Stomach (tissue), 4 donors: ENCODE results near the gene SLC2A3.
"Not testable (repeated sequence)": the region's sequence is repeated elsewhere in the genome, so short reads cannot be mapped to it uniquely, and the experiment has no call there.

ENCODE experiments used
- EP300 ChIP-seq: sonication (generic); formaldehyde crosslinking; IDR thresholded peaks from one replicate; pipeline ENCODE4 v1.6.1; 2017; ENCODE audit warnings: antibody characterized with exemption
- POLR2A ChIP-seq, 4 donors: fragments of 450-650 bp; IDR thresholded peaks; one replicate each; pipeline ENCODE4 v1.6.1; 2016; ENCODE audit warnings: antibody characterized with exemption in 4 of 4, control low read depth in 2 of 4, mild to moderate bottlenecking in 1 of 4, moderate library complexity in 1 of 4
- POLR2AphosphoS5 ChIP-seq, 3 donors: sonication (generic); formaldehyde crosslinking; IDR thresholded peaks; one replicate each; pipeline ENCODE4 v1.6.1; 2016; ENCODE audit warnings: antibody characterized with exemption in 3 of 3
- TF ChIP-seq, protein P1 (sequence below), 7 experiments: fragments of 450-650 bp in 4 of 7; fragments of 200-600 bp in 3 of 7; sonication (generic) in 3 of 7; IDR thresholded peaks; one replicate each; pipeline ENCODE4 v1.5.1; 2016 to 2019; ENCODE audit warnings: antibody characterized with exemption in 7 of 7, control low read depth in 2 of 7, mild to moderate bottlenecking in 1 of 7

DNA sequence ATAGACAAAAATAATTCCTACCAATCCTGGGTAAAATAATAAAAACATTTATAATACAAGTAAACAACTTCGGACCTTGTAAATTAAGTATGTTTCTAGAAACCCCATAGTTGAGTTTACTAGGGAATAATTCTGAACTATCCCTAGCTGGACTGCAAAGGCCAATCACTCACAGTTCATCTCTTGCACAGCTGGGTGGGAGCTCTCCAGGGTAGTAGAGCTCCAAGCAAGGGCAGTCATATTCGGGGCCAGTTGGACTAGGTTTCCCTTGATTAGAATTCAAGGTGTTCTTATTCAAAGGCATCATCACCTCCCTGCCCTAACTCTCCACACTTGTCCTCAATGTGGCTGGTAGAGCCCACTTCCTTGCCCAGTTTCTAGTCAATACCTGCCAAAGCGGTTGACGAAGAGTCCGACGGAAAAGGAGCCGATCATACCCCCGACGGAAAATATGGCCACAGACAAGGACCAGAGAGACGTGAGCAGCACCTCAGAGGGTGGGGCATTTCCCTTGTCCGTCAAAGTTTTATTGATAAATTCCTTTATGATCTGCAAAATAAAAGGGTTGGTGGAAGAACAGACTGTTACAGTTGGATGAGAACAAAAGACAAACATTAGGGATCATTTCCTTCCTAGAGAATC, 3.3 kb downstream of the SLC2A3 start:
- TF ChIP-seq, protein P1, sequence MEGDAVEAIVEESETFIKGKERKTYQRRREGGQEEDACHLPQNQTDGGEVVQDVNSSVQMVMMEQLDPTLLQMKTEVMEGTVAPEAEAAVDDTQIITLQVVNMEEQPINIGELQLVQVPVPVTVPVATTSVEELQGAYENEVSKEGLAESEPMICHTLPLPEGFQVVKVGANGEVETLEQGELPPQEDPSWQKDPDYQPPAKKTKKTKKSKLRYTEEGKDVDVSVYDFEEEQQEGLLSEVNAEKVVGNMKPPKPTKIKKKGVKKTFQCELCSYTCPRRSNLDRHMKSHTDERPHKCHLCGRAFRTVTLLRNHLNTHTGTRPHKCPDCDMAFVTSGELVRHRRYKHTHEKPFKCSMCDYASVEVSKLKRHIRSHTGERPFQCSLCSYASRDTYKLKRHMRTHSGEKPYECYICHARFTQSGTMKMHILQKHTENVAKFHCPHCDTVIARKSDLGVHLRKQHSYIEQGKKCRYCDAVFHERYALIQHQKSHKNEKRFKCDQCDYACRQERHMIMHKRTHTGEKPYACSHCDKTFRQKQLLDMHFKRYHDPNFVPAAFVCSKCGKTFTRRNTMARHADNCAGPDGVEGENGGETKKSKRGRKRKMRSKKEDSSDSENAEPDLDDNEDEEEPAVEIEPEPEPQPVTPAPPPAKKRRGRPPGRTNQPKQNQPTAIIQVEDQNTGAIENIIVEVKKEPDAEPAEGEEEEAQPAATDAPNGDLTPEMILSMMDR (IDR thresholded peaks at IDR 0.05): not testable (repeated sequence)
- not testable (repeated sequence) for TF ChIP-seq EP300; POLR2A (IDR thresholded peaks at IDR 0.05); POLR2AphosphoS5 (IDR thresholded peaks at IDR 0.05)
